IPS-20b (cell line): ENCODE measurements around the gene DHX58.
A peak's percentile ranks its signal among the peaks of the same experiment; 100 is the strongest.

Experiments used
- H3K27ac ChIP-seq: one replicate; pipeline ENCODE4 v1.5.1; 2013; ENCODE audit warnings: low read length
- H3K27me3 ChIP-seq: 2 replicates; pipeline ENCODE4 v1.6.1; 2013; ENCODE audit warnings: mild to moderate bottlenecking, low read length, inconsistent platforms; ENCODE audit not compliant: insufficient read depth
- H3K36me3 ChIP-seq: 2 replicates; pipeline ENCODE4 v1.6.1; 2013; ENCODE audit warnings: low read depth, mild to moderate bottlenecking, inconsistent platforms, low read length, moderate library complexity; ENCODE audit not compliant: insufficient read depth
- H3K4me1 ChIP-seq: 2 replicates; pipeline ENCODE4 v1.6.1; 2013; ENCODE audit warnings: mild to moderate bottlenecking, control low read depth, inconsistent platforms, low read length, moderate library complexity; ENCODE audit not compliant: insufficient read depth
- H3K4me3 ChIP-seq: 2 replicates; pipeline ENCODE4 v1.5.1; 2013; ENCODE audit warnings: mild to moderate bottlenecking, low read length, inconsistent platforms
- H3K9ac ChIP-seq: 2 replicates; pipeline ENCODE4 v1.6.1; 2013; ENCODE audit warnings: low read depth, mild to moderate bottlenecking, inconsistent platforms, low read length, moderate library complexity
- H3K9me3 ChIP-seq: 2 replicates; pipeline ENCODE4 v1.6.1; 2013; ENCODE audit warnings: mild to moderate bottlenecking, low read depth, low read length, inconsistent platforms; ENCODE audit not compliant: insufficient read depth

Gene DHX58

GRCh38 chr17:42071810-42072209 is 40.7 kb downstream of the DHX58 start:
- H3K36me3 ChIP-seq = no peaks in the 10 kb centered on the region
- H3K4me3 ChIP-seq = peak overlapping the region; percentile 70
- no peak overlapping the region; the same call in 1 of the 2 replicates for H3K9ac ChIP-seq
- H3K4me1 ChIP-seq = peaks cover 5% of the 10 kb centered on the region; the same call in 1 of the 2 replicates
- no peak overlapping the region for H3K27ac ChIP-seq
- H3K9me3 ChIP-seq = no peaks in the 10 kb centered on the region
- peaks cover 26% of the 10 kb centered on the region for H3K27me3 ChIP-seq

- Histone ChIP-seq H3K27me3 (peaks cover 26% of the 10 kb centered on the region), H3K27ac (no peak overlapping the region)
Observed at GRCh38 chr17:42068979-42069378, 43.5 kb downstream of the DHX58 start.

GRCh38 chr17:42067371-42068091 is 45.0 kb downstream of the DHX58 start:
- peaks cover 15% of the 10 kb centered on the region for H3K27me3 ChIP-seq
- H3K36me3 ChIP-seq = no peaks in the 10 kb centered on the region
- no peaks in the 10 kb centered on the region for H3K9me3 ChIP-seq
- no peak overlapping the region for H3K27ac ChIP-seq
- H3K4me1 ChIP-seq = peaks cover 5% of the 10 kb centered on the region; the same call in 1 of the 2 replicates
- no peak overlapping the region for H3K4me3 ChIP-seq
- H3K9ac ChIP-seq = no peak overlapping the region

More at GRCh38 chr17:42068979-42069378, 43.5 kb downstream of the DHX58 start:
- Histone ChIP-seq H3K36me3 (no peaks in the 10 kb centered on the region), H3K4me1 (peaks cover 5% of the 10 kb centered on the region; the same call in 1 of the 2 replicates), H3K9me3 (no peaks in the 10 kb centered on the region), H3K4me3 (no peak overlapping the region), H3K9ac (no peak overlapping the region)

- H3K4me1 ChIP-seq = no peaks in the 10 kb centered on the region
- no peaks in the 10 kb centered on the region for H3K27me3 ChIP-seq
- H3K36me3 ChIP-seq = no peaks in the 10 kb centered on the region
- H3K27ac ChIP-seq = no peak overlapping the region
- no peak overlapping the region for H3K4me3 ChIP-seq
- H3K9me3 ChIP-seq = no peaks in the 10 kb centered on the region
- no peak overlapping the region for H3K9ac ChIP-seq
Observed at GRCh38 chr17:42065201-42065600, 47.3 kb downstream of the DHX58 start.

GRCh38 chr17:42062681-42063080 is 49.8 kb downstream of the DHX58 start:
- H3K27me3 ChIP-seq = no peaks in the 10 kb centered on the region
- no peak overlapping the region for H3K27ac ChIP-seq
- no peak overlapping the region for H3K9ac ChIP-seq
- no peak overlapping the region for H3K4me3 ChIP-seq
- no peaks in the 10 kb centered on the region for H3K9me3 ChIP-seq
- H3K36me3 ChIP-seq = no peaks in the 10 kb centered on the region
- no peaks in the 10 kb centered on the region for H3K4me1 ChIP-seq

- H3K36me3 ChIP-seq = no peaks in the 10 kb centered on the region
- no peaks in the 10 kb centered on the region for H3K4me1 ChIP-seq
- no peaks in the 10 kb centered on the region for H3K9me3 ChIP-seq
- no peak overlapping the region for H3K9ac ChIP-seq
- H3K27ac ChIP-seq = no peak overlapping the region
- H3K27me3 ChIP-seq = no peaks in the 10 kb centered on the region
- no peak overlapping the region for H3K4me3 ChIP-seq
Observed at GRCh38 chr17:42061646-42062487, 50.6 kb downstream of the DHX58 start.

- no peaks in the 10 kb centered on the region for H3K27me3 ChIP-seq
- H3K4me1 ChIP-seq = peaks cover 3% of the 10 kb centered on the region; the same call in 1 of the 2 replicates
- no peaks in the 10 kb centered on the region for H3K36me3 ChIP-seq
- no peak overlapping the region for H3K4me3 ChIP-seq
- no peak overlapping the region for H3K27ac ChIP-seq
- H3K9me3 ChIP-seq = no peaks in the 10 kb centered on the region
- H3K9ac ChIP-seq = no peak overlapping the region
Observed at GRCh38 chr17:42060231-42060630, 52.3 kb downstream of the DHX58 start.

GRCh38 chr17:42059815-42060214 is 52.7 kb downstream of the DHX58 start:
- Histone ChIP-seq H3K9me3 (no peaks in the 10 kb centered on the region), H3K4me1 (peaks cover 6% of the 10 kb centered on the region; the same call in 1 of the 2 replicates), H3K27ac (no peak overlapping the region), H3K9ac (no peak overlapping the region), H3K4me3 (no peak overlapping the region), H3K36me3 (no peaks in the 10 kb centered on the region), H3K27me3 (no peaks in the 10 kb centered on the region)

- Histone ChIP-seq H3K9me3 (no peaks in the 10 kb centered on the region), H3K4me3 (no peak overlapping the region), H3K27me3 (peaks cover 13% of the 10 kb centered on the region; the same call in 1 of the 2 replicates), H3K4me1 (peaks cover 10% of the 10 kb centered on the region; the same call in 1 of the 2 replicates), H3K36me3 (no peaks in the 10 kb centered on the region), H3K27ac (no peak overlapping the region), H3K9ac (no peak overlapping the region)
Observed at GRCh38 chr17:42058063-42058462, 54.5 kb downstream of the DHX58 start.

GRCh38 chr17:42056635-42057034 is 55.9 kb downstream of the DHX58 start:
- no peaks in the 10 kb centered on the region for H3K9me3 ChIP-seq
- H3K9ac ChIP-seq = no peak overlapping the region
- no peak overlapping the region for H3K4me3 ChIP-seq
- H3K36me3 ChIP-seq = no peaks in the 10 kb centered on the region
- H3K27ac ChIP-seq = no peak overlapping the region
- peaks cover 11% of the 10 kb centered on the region for H3K4me1 ChIP-seq
- peaks cover 26% of the 10 kb centered on the region; the same call in 1 of the 2 replicates for H3K27me3 ChIP-seq

- H3K4me1 ChIP-seq = peaks cover 18% of the 10 kb centered on the region
- no peak overlapping the region; the same call in 1 of the 2 replicates for H3K4me3 ChIP-seq
- no peaks in the 10 kb centered on the region for H3K36me3 ChIP-seq
- H3K9ac ChIP-seq = peak overlapping the region; percentile 7; the same call in 1 of the 2 replicates
- peaks cover 35% of the 10 kb centered on the region; the same call in 1 of the 2 replicates for H3K27me3 ChIP-seq
- no peak overlapping the region for H3K27ac ChIP-seq
- no peaks in the 10 kb centered on the region for H3K9me3 ChIP-seq
Observed at GRCh38 chr17:42055496-42055895, 57.0 kb downstream of the DHX58 start.
